OCI-LY3 (cell line): Measurements from ENCODE around the gene DAP3.
A peak's percentile ranks its signal among the peaks of the same experiment; 100 is the strongest.
"Not testable (repeated sequence)": the region's sequence is repeated elsewhere in the genome, so short reads cannot be mapped to it uniquely, and the experiment has no call there.

Experiments
- H2AFZ ChIP-seq: fragments of 200-600, 300-600 bp; shearing (Covaris generic); 2 replicates; pipeline ENCODE4 v1.6.0; 2014; ENCODE audit warnings: antibody characterized with exemption, low read depth, low read length
- H3K27ac ChIP-seq: fragments of 200-600, 300-600 bp; sonication (generic); 2 replicates; pipeline ENCODE4 v1.5.1; 2014; ENCODE audit warnings: mild to moderate bottlenecking, low read length, moderate library complexity, mixed read lengths
- H3K27me3 ChIP-seq: fragments of 200-600, 300-600 bp; sonication (generic); 2 replicates; pipeline ENCODE4 v1.6.1; 2014; ENCODE audit warnings: low read depth, low read length, mixed read lengths
- H3K36me3 ChIP-seq: fragments of 200-600, 300-600 bp; sonication (generic); replicated peaks from 2 replicates; pipeline ENCODE3; 2014; ENCODE audit warnings: low read depth, low read length, mixed read lengths
- H3K4me1 ChIP-seq: fragments of 300-600, 200-600 bp; sonication (generic); 2 replicates; pipeline ENCODE4 v1.6.1; 2014; ENCODE audit warnings: low read length, mixed read lengths
- H3K4me2 ChIP-seq: fragments of 200-600, 300-600 bp; sonication (generic); 2 replicates; pipeline ENCODE4 v1.6.1; 2014; ENCODE audit warnings: low read length, mixed read lengths
- H3K4me3 ChIP-seq: fragments of 300-600, 200-600 bp; sonication (generic); 2 replicates; pipeline ENCODE4 v1.5.1; 2014; ENCODE audit warnings: antibody characterized with exemption, mild to moderate bottlenecking, low read length, moderate library complexity
- H3K79me2 ChIP-seq: fragments of 300-600, 200-600 bp; shearing (Covaris generic); 2 replicates; pipeline ENCODE4 v1.6.1; 2014; ENCODE audit warnings: mild to moderate bottlenecking, low read length, mixed read lengths
- H3K9ac ChIP-seq: fragments of 300-600, 200-600 bp; shearing (Covaris generic); 2 replicates; pipeline ENCODE4 v1.6.0; 2014; ENCODE audit warnings: mild to moderate bottlenecking, low read length, moderate library complexity
- H3K9me3 ChIP-seq: fragments of 200-600, 300-600 bp; shearing (Covaris generic); 2 replicates; pipeline ENCODE4 v1.6.1; 2014; ENCODE audit warnings: low read length, mixed read lengths; ENCODE audit not compliant: insufficient read depth
- H4K20me1 ChIP-seq: fragments of 200-600, 300-600 bp; sonication (generic); 2 replicates; pipeline ENCODE4 v1.6.1; 2016; ENCODE audit warnings: low read length, mixed read lengths; ENCODE audit not compliant: insufficient read depth
- EZH2phosphoT487 ChIP-seq: fragments of 200-600 bp; shearing (Covaris generic); IDR thresholded peaks from 2 replicates; pipeline ENCODE4 v1.6.1; 2018; ENCODE audit warnings: antibody characterized with exemption, mixed run types, low read depth
- TF ChIP-seq, protein P1 (sequence below): fragments of 200-600, 300-600 bp; sonication (generic); IDR thresholded peaks from 2 replicates; pipeline ENCODE4 v1.5.1; 2014; ENCODE audit warnings: antibody characterized with exemption, low read length, low read depth

DAP3 gene

DNA sequence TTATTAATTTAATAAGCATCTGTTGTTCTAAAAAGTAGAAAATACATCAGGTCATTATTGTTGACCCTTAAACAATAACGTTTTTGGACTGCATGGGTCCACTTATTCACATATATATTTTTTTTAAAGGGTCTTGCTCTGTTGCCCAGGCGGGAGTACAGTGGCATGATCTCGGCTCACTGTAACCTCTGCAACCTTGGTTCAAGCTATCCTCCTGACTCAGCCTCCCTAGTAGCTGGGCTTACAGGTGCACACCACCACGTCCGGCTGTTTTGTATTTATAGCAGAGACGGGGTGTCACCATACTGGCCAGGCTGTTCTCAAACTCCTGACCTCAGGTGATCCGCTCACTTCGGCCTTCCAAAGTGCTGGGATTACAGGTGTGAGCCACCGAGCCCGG is 53.0 kb downstream of the DAP3 start:
- H3K36me3 ChIP-seq, result peaks cover 16% of the 10 kb centered on the region
- H2AFZ ChIP-seq, result no peak overlapping the region
- H3K9ac ChIP-seq, result no peak overlapping the region
- no peaks in the 10 kb centered on the region for H3K27me3 ChIP-seq
- no peaks in the 10 kb centered on the region for H4K20me1 ChIP-seq
- no peaks in the 10 kb centered on the region for H3K9me3 ChIP-seq
- H3K4me3 ChIP-seq, result no peak overlapping the region
- peaks cover 4% of the 10 kb centered on the region for H3K4me1 ChIP-seq
- TF ChIP-seq EZH2phosphoT487, result no peak
- TF ChIP-seq, protein P1, sequence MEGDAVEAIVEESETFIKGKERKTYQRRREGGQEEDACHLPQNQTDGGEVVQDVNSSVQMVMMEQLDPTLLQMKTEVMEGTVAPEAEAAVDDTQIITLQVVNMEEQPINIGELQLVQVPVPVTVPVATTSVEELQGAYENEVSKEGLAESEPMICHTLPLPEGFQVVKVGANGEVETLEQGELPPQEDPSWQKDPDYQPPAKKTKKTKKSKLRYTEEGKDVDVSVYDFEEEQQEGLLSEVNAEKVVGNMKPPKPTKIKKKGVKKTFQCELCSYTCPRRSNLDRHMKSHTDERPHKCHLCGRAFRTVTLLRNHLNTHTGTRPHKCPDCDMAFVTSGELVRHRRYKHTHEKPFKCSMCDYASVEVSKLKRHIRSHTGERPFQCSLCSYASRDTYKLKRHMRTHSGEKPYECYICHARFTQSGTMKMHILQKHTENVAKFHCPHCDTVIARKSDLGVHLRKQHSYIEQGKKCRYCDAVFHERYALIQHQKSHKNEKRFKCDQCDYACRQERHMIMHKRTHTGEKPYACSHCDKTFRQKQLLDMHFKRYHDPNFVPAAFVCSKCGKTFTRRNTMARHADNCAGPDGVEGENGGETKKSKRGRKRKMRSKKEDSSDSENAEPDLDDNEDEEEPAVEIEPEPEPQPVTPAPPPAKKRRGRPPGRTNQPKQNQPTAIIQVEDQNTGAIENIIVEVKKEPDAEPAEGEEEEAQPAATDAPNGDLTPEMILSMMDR, result no peak
- no peak overlapping the region for H3K4me2 ChIP-seq
- H3K79me2 ChIP-seq, result no peaks in the 10 kb centered on the region
- no peak overlapping the region for H3K27ac ChIP-seq

DNA sequence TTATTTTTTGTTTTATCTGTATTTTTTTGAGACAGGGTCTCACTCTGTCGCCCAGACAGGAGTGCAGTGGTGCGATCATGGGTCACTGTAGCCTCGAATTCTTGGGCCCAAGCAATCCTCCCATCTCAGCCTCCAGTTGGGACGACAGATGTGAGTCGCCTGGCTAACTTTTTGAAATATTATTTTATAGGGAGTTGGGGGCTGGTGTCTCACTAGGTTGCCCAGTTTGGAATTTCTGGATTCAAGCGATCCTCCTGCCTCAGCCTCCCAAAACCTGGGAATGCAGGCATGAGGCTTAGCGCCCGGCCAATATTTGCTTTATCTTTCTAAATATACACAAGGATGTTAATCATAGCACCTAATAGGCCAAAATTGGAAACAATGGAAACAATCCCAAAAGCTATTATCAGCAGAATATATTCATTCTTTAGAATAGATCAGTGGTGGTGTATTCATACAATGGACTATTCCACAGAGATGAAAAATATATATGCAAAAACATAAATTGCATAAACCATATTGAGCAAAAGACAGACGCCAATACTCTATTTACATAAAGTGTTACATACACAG is 55.9 kb downstream of the DAP3 start:
- H3K27ac ChIP-seq, result peak overlapping the region; percentile 55
- H3K36me3 ChIP-seq, result peaks cover 2% of the 10 kb centered on the region
- no peaks in the 10 kb centered on the region for H4K20me1 ChIP-seq
- no peaks in the 10 kb centered on the region for H3K9me3 ChIP-seq
- H3K4me2 ChIP-seq, result peak overlapping the region; percentile 70
- TF ChIP-seq, protein P1, result no peak
- no peak for TF ChIP-seq EZH2phosphoT487
- peak overlapping the region; percentile 84 for H2AFZ ChIP-seq
- no peaks in the 10 kb centered on the region for H3K27me3 ChIP-seq
- peaks cover 4% of the 10 kb centered on the region for H3K4me1 ChIP-seq
- H3K4me3 ChIP-seq, result peak overlapping the region; percentile 78
- no peaks in the 10 kb centered on the region for H3K79me2 ChIP-seq
- peak overlapping the region; percentile 80 for H3K9ac ChIP-seq

DNA sequence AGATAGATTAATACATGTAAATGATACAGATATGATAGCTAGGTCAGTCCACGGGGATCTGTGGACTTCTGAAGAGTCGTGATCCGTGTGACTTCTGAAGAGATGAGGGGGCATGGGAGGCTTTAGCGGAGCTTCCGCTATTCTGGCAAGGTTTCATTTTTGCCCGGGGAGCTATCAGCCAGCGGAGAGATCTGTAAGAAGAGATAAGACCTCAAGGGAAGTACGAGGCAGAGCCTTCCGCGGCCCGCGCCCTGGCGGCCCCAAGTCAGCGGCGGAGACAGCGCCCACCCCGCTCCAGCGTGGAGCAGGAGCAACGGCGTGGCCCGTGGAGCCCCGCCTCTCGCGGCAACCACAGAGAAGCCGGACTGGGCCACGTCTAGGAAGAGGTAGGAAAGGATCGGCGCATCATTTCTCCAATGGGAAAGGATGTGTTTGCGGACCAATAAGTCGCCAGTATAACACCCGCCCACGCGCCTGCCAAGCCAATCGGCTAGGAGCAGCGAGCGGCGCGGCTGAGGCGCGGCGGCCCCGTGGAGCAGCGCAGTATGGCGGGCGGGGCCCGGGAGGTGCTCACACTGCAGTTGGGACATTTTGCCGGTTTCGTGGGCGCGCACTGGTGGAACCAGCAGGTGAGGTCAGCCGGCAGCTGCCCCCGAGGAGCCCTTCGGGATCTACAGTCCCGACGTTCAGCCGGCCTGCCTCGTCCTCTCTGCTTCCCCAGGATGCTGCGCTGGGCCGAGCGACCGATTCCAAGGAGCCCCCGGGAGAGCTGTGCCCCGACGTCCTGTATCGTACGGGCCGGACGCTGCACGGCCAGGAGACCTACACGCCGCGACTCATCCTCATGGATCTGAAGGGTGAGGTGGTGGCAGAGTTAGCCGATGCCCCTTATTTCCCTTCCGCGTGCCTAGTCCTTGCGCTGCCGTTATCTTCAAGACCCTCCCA is 56.7 kb downstream of the DAP3 start:
- Histone ChIP-seq H2AFZ (peak overlapping the region; percentile 84), H3K9ac (peak overlapping the region; percentile 80), H3K4me2 (peak overlapping the region; percentile 70), H3K27ac (peak overlapping the region; percentile 55), H3K4me3 (peak overlapping the region; percentile 78)
- H3K9me3 ChIP-seq, H3K4me1 ChIP-seq, H3K27me3 ChIP-seq, H4K20me1 ChIP-seq, H3K79me2 ChIP-seq, H3K36me3 ChIP-seq: not testable (repeated sequence)

DNA sequence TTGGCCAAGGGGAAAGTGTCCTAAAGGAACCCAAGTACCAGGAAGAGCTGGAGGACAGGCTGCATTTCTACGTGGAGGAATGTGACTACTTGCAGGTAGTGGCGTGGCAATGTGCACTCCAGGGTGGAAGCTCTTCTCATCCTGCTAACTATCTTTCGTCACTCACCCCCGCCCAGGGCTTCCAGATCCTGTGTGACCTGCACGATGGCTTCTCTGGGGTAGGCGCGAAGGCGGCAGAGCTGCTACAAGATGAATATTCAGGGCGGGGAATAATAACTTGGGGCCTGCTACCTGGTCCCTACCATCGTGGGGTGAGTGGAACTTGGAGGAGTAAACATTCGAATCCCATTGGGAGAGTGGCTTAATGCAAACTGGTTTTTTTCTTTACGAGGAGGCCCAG is 58.7 kb downstream of the DAP3 start:
- not testable (repeated sequence) for H3K4me2 ChIP-seq, H3K36me3 ChIP-seq, H3K4me1 ChIP-seq, H3K9me3 ChIP-seq, H3K9ac ChIP-seq, H2AFZ ChIP-seq, H4K20me1 ChIP-seq, H3K27me3 ChIP-seq, H3K27ac ChIP-seq, H3K4me3 ChIP-seq, H3K79me2 ChIP-seq

DNA sequence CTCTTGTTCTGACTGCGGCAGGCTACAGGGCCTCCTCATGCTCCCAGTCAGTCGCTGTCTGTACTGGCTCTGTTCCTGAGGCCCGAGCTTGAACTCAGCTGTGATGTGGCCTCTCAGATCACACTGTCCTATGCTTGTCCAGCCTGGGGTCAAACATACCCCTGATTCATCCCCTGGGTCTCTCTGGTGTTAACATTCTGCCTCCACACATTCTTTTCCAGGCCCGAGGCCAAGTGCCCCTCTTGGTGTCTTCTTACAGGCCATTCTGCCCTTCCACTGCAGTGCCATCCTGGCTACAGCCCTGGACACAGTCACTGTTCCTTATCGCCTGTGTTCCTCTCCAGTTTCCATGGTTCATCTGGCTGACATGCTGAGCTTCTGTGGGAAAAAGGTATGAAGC is 59.2 kb downstream of the DAP3 start:
- not testable (repeated sequence) for H4K20me1 ChIP-seq, H3K9me3 ChIP-seq, H2AFZ ChIP-seq, H3K36me3 ChIP-seq, H3K9ac ChIP-seq, H3K27ac ChIP-seq, H3K79me2 ChIP-seq, H3K4me2 ChIP-seq, H3K4me3 ChIP-seq, H3K4me1 ChIP-seq, H3K27me3 ChIP-seq

DNA sequence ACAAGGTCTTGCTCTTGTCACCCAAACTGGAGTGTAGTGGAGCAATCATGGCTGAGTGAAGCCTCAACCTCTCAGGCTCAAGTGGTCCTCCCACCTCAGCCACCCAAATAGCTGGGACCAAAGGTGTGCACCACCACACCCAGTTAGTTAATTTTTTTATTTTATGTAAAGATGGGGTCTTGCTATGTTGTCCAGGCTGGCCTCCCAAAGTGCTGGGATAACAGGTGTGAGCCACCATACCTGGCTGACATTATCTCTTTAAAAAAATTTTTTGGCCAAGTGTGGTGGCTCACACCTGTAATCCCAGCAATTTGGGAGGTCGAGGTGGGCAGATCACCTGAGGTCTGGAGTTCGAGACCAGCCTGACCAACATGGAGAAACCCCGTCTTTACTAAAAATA is 70.1 kb downstream of the DAP3 start:
- not testable (repeated sequence) for H3K4me2 ChIP-seq

More for the DNA sequence above, 70.1 kb downstream of the DAP3 start:
- not testable (repeated sequence) for H4K20me1 ChIP-seq, H3K9me3 ChIP-seq, H3K4me3 ChIP-seq, H3K27me3 ChIP-seq, H3K9ac ChIP-seq, H3K79me2 ChIP-seq, H2AFZ ChIP-seq, H3K4me1 ChIP-seq, H3K27ac ChIP-seq
- H3K36me3 ChIP-seq, result peaks cover 29% of the 10 kb centered on the region
